SK-N-SH (cell line): ENCODE measurements around the gene ATP6V0C. TPM values are rescaled to one million over a fixed set of nuclear protein-coding genes. Genes with fewer than 3 reads are reported as not detected.
A peak's percentile ranks its signal among the peaks of the same experiment; 100 is the strongest.

Source experiments
- CTCF ChIA-PET: fragments of 300-600, 350-600 bp; formaldehyde crosslinking; extraction: SDS; loops from one replicate; lab custom pipeline; 2021; lab: Yijun Ruan, JAX
- POLR2A ChIA-PET: fragments of 350-600 bp; sonication (Branson Sonifier 250); formaldehyde crosslinking; extraction: SDS; loops from one replicate; lab custom pipeline; 2020; ENCODE audit warnings: antibody characterized with exemption, inconsistent platforms; lab: Yijun Ruan, JAX
- DNase-seq: peaks from one replicate; pipeline ENCODE4 v3.0.0; 2012
- H2AFZ ChIP-seq: fragments of 200-600 bp; sonication (generic); 2 replicates; pipeline ENCODE4 v1.8.1; 2016; ENCODE audit warnings: antibody characterized with exemption, mild to moderate bottlenecking, low read depth
- H3F3A ChIP-seq: fragments of 200-600 bp; sonication (generic); replicated peaks from 2 replicates; pipeline ENCODE3; 2016; ENCODE audit warnings: antibody characterized with exemption, mild to moderate bottlenecking; ENCODE audit not compliant: insufficient read depth
- H3K27ac ChIP-seq, 2 experiments: fragments of 200-500 bp in 1 of 2; fragments of 200-600 bp in 1 of 2; sonication (Bioruptor generic) in 1 of 2; sonication (generic), shearing (Covaris generic) in 1 of 2; 2 replicates each; pipeline versions ENCODE4 v1.5.1 to v1.6.1; 2014 to 2016; ENCODE audit warnings: low read depth in 2 of 2, inconsistent platforms in 1 of 2, low read length in 1 of 2, mild to moderate bottlenecking in 1 of 2, mixed read lengths in 1 of 2
- H3K27me3 ChIP-seq: fragments of 200-600 bp; sonication (generic), shearing (Covaris generic); 2 replicates; pipeline ENCODE4 v1.6.1; 2016; ENCODE audit warnings: mixed run types; ENCODE audit not compliant: insufficient read depth
- H3K36me3 ChIP-seq, 2 experiments: fragments of 200-500 bp in 1 of 2; fragments of 200-600 bp in 1 of 2; sonication (Bioruptor generic) in 1 of 2; sonication (generic) in 1 of 2; replicated peaks in 1 of 2; 2 replicates each; pipeline versions ENCODE3 to v1.5.1; 2014 to 2016; ENCODE audit warnings: low read length in 1 of 2, mild to moderate bottlenecking in 1 of 2; ENCODE audit not compliant: insufficient read depth in 2 of 2, control insufficient read depth in 1 of 2
- H3K4me1 ChIP-seq, 2 experiments: fragments of 200-500 bp in 1 of 2; fragments of 200-600 bp in 1 of 2; sonication (Bioruptor generic) in 1 of 2; sonication (generic), shearing (Covaris generic) in 1 of 2; 2 replicates each; pipeline versions ENCODE4 v1.5.1 to v1.6.1; 2014 to 2016; ENCODE audit warnings: low read depth in 1 of 2, low read length in 1 of 2, mixed run types in 1 of 2; ENCODE audit not compliant: insufficient read depth in 2 of 2, control insufficient read depth in 1 of 2
- H3K4me2 ChIP-seq: fragments of 200-600 bp; sonication (generic), shearing (Covaris generic); 2 replicates; pipeline ENCODE4 v1.6.1; 2017; ENCODE audit warnings: mixed run types
- H3K4me3 ChIP-seq, 2 experiments: fragments of 200-500 bp in 1 of 2; fragments of 200-600 bp in 1 of 2; sonication (Bioruptor generic) in 1 of 2; sonication (generic), shearing (Covaris generic) in 1 of 2; 2 replicates each; pipeline versions ENCODE4 v1.5.1 to v1.8.1; 2014 to 2016; ENCODE audit warnings: low read depth in 2 of 2, inconsistent platforms in 1 of 2, low read length in 1 of 2, mild to moderate bottlenecking in 1 of 2, mixed read lengths in 1 of 2, moderate library complexity in 1 of 2
- H3K79me2 ChIP-seq: fragments of 200-600 bp; sonication (generic); 2 replicates; pipeline ENCODE4 v1.8.1; 2017; ENCODE audit warnings: mild to moderate bottlenecking; ENCODE audit not compliant: insufficient read depth
- H3K9ac ChIP-seq: fragments of 200-600 bp; sonication (generic); 2 replicates; pipeline ENCODE4 v1.6.1; 2017; ENCODE audit warnings: mixed run types
- H3K9me2 ChIP-seq: fragments of 200-600 bp; sonication (generic); 2 replicates; pipeline ENCODE4 v1.6.1; 2017; ENCODE audit warnings: mixed run types
- H3K9me3 ChIP-seq: fragments of 200-600 bp; sonication (generic); 2 replicates; pipeline ENCODE4 v1.6.1; 2017; ENCODE audit warnings: mixed run types, mild to moderate bottlenecking, moderate library complexity
- H4K20me1 ChIP-seq: fragments of 200-600 bp; sonication (generic); 2 replicates; pipeline ENCODE4 v1.6.1; 2017; ENCODE audit warnings: mild to moderate bottlenecking, mixed run types; ENCODE audit not compliant: insufficient read depth
- EP300 ChIP-seq, 2 experiments: IDR thresholded peaks; 2 replicates each; pipeline versions ENCODE4 v1.4.0 to v1.6.1; 2012; ENCODE audit warnings: borderline replicate concordance in 1 of 2, low read depth in 1 of 2, low read length in 1 of 2
- GABPA ChIP-seq: IDR thresholded peaks from 2 replicates; pipeline ENCODE4 v1.4.0; 2012; ENCODE audit warnings: low read depth, mild to moderate bottlenecking
- JUND ChIP-seq: IDR thresholded peaks from 2 replicates; pipeline ENCODE4 v1.4.0; 2012
- NFIC ChIP-seq: IDR thresholded peaks from 2 replicates; pipeline ENCODE4 v1.4.0; 2012; ENCODE audit warnings: borderline replicate concordance
- NRF1 ChIP-seq: IDR thresholded peaks from 2 replicates; pipeline ENCODE4 v1.6.1; 2012; ENCODE audit warnings: low read depth, mild to moderate bottlenecking, low read length
- POLR2AphosphoS5 ChIP-seq: IDR thresholded peaks from 2 replicates; pipeline ENCODE4 v1.6.1; 2012; ENCODE audit warnings: low read depth, low read length
- RCOR1 ChIP-seq: fragments of 150-350 bp; IDR thresholded peaks from 2 replicates; pipeline ENCODE4 v1.6.1; 2017; ENCODE audit warnings: antibody characterized with exemption, low read length
- RFX5 ChIP-seq: IDR thresholded peaks from 2 replicates; pipeline ENCODE4 v1.6.1; 2012; ENCODE audit warnings: mild to moderate bottlenecking, improper control_type of control experiment, low read length
- TCF12 ChIP-seq: IDR thresholded peaks from 2 replicates; pipeline ENCODE4 v1.4.0; 2012
- TEAD4 ChIP-seq: IDR thresholded peaks from 2 replicates; pipeline ENCODE4 v1.4.0; 2012; ENCODE audit warnings: mild to moderate bottlenecking, borderline replicate concordance; ENCODE audit not compliant: insufficient read depth
- whole genome bisulfite sequencing: methylation state at CpG from one replicate; pipeline ENCODE4 v1.1.6; 2017; ENCODE audit warnings: low lambda C conversion rate; 5-methylcytosine and 5-hydroxymethylcytosine counted together
- polyA plus RNA-seq, 3 experiments: library from polyadenylated mRNA; depleted of rRNA; stranded (reverse); fragments of >200 nt; gene quantifications; 2 replicates each; pipeline ENCODE4 v1.2.3, GENCODE V29; 2012
- TF ChIP-seq, protein P1 (sequence below): IDR thresholded peaks from 2 replicates; pipeline ENCODE4 v1.6.1; 2012; ENCODE audit warnings: mild to moderate bottlenecking, low read depth, low read length, moderate library complexity
- TF ChIP-seq, protein P2 (sequence below): IDR thresholded peaks from 2 replicates; pipeline ENCODE4 v1.4.0; 2012; ENCODE audit warnings: low read depth, borderline replicate concordance
- TF ChIP-seq, protein P3 (sequence below): IDR thresholded peaks from 2 replicates; pipeline ENCODE4; 2012
- TF ChIP-seq, protein P4 (sequence below): IDR thresholded peaks from 2 replicates; pipeline ENCODE4 v1.4.0; 2012; ENCODE audit warnings: low read depth
- TF ChIP-seq, protein P5 (sequence below): fragments of 200-600 bp; sonication (generic); IDR thresholded peaks from 2 replicates; pipeline ENCODE4 v1.6.1; 2017; ENCODE audit warnings: antibody characterized with exemption, mild to moderate bottlenecking, moderate library complexity

The ATP6V0C gene
- polyA plus RNA-seq, 1 of the 3 experiments (the other 2 are of a cell fraction) = 80.1 TPM

DNA sequence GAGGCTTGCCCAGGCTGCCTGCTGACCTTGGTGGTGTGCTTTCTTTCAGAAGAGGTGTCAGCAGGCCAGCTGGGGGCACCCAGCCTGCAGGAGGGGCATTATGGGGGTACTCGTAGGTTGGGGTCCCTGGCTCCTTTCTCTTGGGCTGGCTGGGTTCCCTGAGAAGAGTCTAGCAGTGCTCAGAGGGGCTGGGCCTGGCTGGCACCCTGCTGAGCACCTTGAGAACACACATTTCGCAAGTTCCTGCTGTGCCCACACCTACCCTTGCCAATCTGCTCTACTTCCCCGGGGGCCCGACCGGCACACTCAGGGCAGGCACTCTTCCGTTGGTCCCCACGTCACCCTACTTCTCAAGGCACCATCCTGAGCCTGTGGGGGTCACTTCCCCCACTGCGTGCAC, 12.4 kb downstream of the ATP6V0C start:
- ChIA-PET CTCF (no interaction called here), POLR2A (no interaction called here)
- Histone ChIP-seq H3K27ac (no peak overlapping the region), H3K9me3 (no peaks in the 10 kb centered on the region), H3K4me3 (no peak overlapping the region)
- TF ChIP-seq TEAD4 (no peak), NFIC (no peak), TCF12 (no peak), POLR2AphosphoS5 (no peak), JUND (no peak), EP300 (IDR thresholded peaks at IDR 0.05; ENCODE audit: borderline replicate concordance in 1 of 2, low read depth in 1 of 2, low read length in 1 of 2) (no peak), RFX5 (no peak), NRF1 (no peak), RCOR1 (no peak), GABPA (no peak)
- TF ChIP-seq, protein P1, sequence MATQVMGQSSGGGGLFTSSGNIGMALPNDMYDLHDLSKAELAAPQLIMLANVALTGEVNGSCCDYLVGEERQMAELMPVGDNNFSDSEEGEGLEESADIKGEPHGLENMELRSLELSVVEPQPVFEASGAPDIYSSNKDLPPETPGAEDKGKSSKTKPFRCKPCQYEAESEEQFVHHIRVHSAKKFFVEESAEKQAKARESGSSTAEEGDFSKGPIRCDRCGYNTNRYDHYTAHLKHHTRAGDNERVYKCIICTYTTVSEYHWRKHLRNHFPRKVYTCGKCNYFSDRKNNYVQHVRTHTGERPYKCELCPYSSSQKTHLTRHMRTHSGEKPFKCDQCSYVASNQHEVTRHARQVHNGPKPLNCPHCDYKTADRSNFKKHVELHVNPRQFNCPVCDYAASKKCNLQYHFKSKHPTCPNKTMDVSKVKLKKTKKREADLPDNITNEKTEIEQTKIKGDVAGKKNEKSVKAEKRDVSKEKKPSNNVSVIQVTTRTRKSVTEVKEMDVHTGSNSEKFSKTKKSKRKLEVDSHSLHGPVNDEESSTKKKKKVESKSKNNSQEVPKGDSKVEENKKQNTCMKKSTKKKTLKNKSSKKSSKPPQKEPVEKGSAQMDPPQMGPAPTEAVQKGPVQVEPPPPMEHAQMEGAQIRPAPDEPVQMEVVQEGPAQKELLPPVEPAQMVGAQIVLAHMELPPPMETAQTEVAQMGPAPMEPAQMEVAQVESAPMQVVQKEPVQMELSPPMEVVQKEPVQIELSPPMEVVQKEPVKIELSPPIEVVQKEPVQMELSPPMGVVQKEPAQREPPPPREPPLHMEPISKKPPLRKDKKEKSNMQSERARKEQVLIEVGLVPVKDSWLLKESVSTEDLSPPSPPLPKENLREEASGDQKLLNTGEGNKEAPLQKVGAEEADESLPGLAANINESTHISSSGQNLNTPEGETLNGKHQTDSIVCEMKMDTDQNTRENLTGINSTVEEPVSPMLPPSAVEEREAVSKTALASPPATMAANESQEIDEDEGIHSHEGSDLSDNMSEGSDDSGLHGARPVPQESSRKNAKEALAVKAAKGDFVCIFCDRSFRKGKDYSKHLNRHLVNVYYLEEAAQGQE = no peak
- TF ChIP-seq, protein P2, sequence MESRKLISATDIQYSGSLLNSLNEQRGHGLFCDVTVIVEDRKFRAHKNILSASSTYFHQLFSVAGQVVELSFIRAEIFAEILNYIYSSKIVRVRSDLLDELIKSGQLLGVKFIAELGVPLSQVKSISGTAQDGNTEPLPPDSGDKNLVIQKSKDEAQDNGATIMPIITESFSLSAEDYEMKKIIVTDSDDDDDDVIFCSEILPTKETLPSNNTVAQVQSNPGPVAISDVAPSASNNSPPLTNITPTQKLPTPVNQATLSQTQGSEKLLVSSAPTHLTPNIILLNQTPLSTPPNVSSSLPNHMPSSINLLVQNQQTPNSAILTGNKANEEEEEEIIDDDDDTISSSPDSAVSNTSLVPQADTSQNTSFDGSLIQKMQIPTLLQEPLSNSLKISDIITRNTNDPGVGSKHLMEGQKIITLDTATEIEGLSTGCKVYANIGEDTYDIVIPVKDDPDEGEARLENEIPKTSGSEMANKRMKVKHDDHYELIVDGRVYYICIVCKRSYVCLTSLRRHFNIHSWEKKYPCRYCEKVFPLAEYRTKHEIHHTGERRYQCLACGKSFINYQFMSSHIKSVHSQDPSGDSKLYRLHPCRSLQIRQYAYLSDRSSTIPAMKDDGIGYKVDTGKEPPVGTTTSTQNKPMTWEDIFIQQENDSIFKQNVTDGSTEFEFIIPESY = no peak
- TF ChIP-seq, protein P3, sequence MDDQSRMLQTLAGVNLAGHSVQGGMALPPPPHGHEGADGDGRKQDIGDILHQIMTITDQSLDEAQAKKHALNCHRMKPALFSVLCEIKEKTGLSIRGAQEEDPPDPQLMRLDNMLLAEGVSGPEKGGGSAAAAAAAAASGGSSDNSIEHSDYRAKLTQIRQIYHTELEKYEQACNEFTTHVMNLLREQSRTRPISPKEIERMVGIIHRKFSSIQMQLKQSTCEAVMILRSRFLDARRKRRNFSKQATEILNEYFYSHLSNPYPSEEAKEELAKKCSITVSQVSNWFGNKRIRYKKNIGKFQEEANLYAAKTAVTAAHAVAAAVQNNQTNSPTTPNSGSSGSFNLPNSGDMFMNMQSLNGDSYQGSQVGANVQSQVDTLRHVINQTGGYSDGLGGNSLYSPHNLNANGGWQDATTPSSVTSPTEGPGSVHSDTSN = no peak
- TF ChIP-seq, protein P4, sequence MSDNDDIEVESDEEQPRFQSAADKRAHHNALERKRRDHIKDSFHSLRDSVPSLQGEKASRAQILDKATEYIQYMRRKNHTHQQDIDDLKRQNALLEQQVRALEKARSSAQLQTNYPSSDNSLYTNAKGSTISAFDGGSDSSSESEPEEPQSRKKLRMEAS = no peak
- TF ChIP-seq, protein P5, sequence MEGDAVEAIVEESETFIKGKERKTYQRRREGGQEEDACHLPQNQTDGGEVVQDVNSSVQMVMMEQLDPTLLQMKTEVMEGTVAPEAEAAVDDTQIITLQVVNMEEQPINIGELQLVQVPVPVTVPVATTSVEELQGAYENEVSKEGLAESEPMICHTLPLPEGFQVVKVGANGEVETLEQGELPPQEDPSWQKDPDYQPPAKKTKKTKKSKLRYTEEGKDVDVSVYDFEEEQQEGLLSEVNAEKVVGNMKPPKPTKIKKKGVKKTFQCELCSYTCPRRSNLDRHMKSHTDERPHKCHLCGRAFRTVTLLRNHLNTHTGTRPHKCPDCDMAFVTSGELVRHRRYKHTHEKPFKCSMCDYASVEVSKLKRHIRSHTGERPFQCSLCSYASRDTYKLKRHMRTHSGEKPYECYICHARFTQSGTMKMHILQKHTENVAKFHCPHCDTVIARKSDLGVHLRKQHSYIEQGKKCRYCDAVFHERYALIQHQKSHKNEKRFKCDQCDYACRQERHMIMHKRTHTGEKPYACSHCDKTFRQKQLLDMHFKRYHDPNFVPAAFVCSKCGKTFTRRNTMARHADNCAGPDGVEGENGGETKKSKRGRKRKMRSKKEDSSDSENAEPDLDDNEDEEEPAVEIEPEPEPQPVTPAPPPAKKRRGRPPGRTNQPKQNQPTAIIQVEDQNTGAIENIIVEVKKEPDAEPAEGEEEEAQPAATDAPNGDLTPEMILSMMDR = no peak
- TF ChIP-seq, all 33 proteins: peak for 0
- Histone ChIP-seq H3K9me2 (no peaks in the 10 kb centered on the region), H3K4me2 (no peak overlapping the region), H3K9ac (no peak overlapping the region), H3K4me1 (peaks cover 0 to 6% of the 10 kb centered on the region in 2 experiments; a peak in 3 of 4 replicates), H3K27me3 (no peaks in the 10 kb centered on the region), H2AFZ (no peak overlapping the region), H3F3A (peaks cover 2% of the 10 kb centered on the region), H3K36me3 (peaks cover 24 to 39% of the 10 kb centered on the region in 2 experiments), H4K20me1 (no peaks in the 10 kb centered on the region), H3K79me2 (peaks cover 32% of the 10 kb centered on the region)
- DNase-seq = peak; percentile 11
- 97% methylated on average over 7 of the region's 8 CpGs for WGBS
